RCC 7860 (cell line): ENCODE measurements around the gene STARD3.

ENCODE experiments used
- DNase-seq: peaks from one replicate; pipeline ENCODE4 v3.0.0-alpha.2; 2015; ENCODE audit warnings: low spot score
- FAIRE-seq: peaks from 2 replicates; lab custom pipeline; 2012; peaks lifted over from hg19 to GRCh38; lab: Jason Lieb, UNC

The STARD3 gene

DNA sequence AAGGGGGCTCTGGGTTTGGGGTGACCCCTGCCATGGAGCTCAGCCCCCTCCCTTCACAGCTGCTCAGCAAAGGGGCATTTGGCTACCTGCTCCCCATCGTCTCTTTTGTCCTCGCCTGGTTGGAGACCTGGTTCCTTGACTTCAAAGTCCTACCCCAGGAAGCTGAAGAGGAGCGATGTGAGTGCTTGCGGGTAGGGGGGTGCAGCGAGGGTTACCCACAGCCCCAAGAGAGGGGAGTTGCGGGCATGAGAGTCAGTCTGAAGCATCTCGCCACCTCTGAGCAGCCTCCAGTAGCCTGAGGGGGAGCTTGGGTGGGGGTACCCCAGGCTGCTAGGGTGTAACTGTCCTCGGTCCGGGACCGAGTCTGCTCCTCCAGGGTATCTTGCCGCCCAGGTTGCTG, 21.4 kb downstream of the STARD3 start:
- no peak for FAIRE-seq

DNA sequence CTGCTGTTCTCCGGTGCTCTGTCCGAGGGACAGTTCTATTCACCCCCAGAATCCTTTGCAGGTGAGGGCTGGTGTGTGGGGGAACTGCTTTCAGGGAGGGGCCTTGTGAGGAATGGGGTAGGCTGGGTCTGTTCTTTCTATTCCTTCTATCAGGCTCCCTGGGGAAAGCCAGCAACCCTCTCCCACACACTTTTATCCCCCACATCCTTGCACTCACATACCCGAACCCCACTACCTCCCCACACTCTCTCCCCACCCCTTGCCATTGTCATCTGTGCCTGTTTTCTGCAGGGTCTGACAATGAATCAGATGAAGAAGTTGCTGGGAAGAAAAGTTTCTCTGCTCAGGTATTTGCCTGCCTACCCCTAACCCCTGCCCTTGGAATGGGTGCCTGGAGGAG, 21.8 kb downstream of the STARD3 start:
- FAIRE-seq (no peak), DNase-seq (no peak)

More for the DNA sequence above, 21.4 kb downstream of the STARD3 start:
- DNase-seq, result no peak

DNA sequence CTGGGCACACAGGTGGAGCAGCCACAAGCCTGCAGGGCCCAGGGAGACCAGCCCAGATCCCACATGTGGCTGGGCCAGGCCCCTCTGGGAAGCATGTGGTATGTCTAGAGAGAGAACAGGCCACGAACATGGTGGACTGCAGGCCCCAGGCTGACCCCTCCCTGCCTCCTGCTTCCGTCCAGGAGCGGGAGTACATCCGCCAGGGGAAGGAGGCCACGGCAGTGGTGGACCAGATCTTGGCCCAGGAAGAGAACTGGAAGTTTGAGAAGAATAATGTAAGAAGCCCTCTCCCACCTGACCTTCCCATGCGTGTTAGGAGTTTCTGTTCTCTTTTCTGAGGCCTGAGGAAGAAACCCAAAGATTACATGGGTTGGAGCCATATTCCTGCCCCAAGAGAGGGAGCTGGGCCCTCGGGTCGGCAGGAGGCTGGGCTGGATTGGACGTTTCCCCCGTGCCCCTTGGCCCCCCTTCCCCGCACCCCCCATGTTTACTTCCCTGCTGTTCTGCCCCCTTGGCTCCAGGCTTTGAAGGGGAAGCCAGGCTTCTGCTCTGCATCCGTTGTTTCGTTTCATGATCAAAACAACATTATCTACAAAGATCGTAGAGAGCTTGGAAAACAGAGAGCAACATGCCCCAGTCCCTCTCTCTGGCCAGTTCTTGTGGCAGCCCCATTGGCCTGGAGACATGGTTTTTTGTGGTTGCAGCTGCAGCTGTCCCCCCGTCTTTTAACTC, 22.5 kb downstream of the STARD3 start:
- DNase-seq, result no peak
- no peak for FAIRE-seq

DNA sequence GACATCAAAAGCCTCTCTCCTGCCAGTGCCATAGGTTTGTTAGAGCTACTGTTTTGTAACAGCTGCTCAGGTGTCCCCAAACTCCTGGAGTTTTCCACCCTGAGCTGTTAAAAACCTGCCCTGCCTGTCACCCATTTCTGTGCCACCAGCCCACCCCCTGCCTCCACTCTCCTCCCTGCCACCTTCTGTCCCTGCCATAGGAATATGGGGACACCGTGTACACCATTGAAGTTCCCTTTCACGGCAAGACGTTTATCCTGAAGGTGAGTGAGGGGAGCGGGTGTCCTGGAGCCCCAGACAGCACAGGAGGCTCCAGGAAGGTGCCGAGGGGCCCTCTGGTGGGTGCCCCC, 23.0 kb downstream of the STARD3 start:
- DNase-seq (no peak), FAIRE-seq (no peak)

DNA sequence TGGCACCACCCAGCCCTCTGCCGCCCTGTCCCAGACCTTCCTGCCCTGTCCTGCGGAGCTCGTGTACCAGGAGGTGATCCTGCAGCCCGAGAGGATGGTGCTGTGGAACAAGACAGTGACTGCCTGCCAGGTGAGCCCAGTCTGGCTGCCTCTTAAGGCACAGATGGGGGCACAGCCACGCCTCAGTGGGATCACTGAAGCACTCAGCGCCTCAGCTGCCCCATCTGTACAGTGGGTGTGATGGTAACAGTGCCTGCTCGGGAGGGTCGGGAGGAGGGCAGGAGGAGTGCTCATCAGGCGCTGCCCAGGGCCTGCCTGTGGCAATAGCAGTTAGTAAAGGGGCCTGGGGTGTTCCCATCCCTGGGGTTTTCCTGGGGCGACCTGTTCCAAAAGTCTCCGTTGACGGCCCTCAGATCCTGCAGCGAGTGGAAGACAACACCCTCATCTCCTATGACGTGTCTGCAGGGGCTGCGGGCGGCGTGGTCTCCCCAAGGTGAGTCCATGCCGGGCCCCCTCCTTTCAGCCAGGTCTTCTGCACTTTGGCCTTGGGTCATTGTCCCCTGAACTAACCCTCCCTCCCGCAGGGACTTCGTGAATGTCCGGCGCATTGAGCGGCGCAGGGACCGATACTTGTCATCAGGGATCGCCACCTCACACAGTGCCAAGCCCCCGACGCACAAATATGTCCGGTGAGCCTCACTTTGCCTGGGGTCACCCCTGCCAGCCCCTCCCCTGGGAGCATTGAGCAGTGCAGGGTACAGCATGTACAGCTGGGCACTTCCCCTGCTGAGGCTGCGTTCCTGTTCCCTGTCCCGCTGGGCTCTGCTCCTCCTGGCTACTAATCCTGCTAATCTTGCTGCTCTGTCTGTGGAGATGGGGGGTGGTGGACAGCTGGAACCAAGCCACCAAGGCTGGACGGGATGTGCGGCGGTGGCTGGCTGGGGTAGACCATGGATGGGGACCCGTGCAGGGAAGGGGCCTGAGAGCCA, 23.7 kb downstream of the STARD3 start:
- FAIRE-seq, result no peak
- DNase-seq, result no peak

DNA sequence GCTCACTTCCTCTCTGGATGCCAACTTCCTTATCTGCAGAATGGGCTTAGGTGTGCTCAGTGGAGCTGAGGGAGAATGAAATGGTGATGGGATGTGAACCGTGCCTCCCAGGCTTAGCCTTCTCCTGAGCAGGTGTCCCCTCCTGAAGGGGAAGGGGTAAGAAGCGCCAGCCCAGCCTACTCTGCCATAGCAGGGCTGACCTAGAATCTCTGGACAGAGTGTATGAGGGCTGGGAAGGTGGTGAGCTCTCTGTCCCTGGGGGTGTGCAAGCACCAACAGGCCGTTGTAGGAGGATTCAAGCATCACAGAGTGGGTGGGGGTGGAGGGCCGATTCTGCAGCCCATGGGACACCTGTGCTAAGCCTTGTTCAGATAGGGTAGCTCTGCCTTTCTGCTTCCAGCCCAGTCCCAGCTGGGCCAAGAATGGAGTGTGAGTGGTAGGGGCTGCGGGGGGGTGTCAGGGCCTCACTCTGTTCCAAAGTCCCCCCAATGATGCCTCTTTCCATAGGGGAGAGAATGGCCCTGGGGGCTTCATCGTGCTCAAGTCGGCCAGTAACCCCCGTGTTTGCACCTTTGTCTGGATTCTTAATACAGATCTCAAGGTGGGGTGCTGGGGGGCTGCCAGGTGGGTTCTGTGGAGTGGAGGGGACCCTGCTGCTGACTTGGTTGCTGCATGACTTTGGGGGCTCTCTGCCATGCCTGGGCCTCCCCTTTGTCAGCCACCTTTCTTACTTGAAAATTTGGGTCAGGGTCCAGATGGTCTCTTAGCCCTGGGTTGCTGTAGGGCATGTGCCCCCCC, 25.0 kb downstream of the STARD3 start:
- no peak for FAIRE-seq
- no peak for DNase-seq

DNA sequence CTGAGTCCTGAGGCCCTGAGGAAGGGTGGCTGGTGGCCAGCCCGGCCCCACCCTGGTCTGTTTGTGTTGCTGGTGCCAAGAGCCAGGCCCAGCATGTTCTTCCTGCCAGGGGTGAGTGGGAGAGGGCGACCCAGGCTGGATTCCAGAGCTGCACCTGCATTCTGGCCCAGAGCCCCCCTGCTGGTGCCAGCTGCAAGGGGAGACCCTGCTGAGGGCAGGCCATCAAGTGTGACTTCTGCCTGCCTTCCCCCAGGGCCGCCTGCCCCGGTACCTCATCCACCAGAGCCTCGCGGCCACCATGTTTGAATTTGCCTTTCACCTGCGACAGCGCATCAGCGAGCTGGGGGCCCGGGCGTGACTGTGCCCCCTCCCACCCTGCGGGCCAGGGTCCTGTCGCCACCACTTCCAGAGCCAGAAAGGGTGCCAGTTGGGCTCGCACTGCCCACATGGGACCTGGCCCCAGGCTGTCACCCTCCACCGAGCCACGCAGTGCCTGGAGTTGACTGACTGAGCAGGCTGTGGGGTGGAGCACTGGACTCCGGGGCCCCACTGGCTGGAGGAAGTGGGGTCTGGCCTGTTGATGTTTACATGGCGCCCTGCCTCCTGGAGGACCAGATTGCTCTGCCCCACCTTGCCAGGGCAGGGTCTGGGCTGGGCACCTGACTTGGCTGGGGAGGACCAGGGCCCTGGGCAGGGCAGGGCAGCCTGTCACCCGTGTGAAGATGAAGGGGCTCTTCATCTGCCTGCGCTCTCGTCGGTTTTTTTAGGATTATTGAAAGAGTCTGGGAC, 25.8 kb downstream of the STARD3 start:
- FAIRE-seq (no peak), DNase-seq (no peak)

DNA sequence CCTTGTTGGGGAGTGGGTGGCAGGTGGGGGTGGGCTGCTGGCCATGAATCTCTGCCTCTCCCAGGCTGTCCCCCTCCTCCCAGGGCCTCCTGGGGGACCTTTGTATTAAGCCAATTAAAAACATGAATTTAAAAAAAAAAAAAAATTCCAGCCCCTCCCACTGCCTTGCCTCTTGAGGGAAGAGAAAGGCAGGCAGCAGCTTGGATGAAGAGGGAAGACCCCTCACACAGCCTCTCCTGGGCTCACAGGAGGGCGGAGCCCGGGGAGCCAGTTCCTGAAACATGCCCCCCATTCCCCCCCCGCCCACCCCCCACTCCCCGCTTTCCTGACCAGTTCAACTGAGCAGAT, 26.4 kb downstream of the STARD3 start:
- DNase-seq (no peak), FAIRE-seq (no peak)

DNA sequence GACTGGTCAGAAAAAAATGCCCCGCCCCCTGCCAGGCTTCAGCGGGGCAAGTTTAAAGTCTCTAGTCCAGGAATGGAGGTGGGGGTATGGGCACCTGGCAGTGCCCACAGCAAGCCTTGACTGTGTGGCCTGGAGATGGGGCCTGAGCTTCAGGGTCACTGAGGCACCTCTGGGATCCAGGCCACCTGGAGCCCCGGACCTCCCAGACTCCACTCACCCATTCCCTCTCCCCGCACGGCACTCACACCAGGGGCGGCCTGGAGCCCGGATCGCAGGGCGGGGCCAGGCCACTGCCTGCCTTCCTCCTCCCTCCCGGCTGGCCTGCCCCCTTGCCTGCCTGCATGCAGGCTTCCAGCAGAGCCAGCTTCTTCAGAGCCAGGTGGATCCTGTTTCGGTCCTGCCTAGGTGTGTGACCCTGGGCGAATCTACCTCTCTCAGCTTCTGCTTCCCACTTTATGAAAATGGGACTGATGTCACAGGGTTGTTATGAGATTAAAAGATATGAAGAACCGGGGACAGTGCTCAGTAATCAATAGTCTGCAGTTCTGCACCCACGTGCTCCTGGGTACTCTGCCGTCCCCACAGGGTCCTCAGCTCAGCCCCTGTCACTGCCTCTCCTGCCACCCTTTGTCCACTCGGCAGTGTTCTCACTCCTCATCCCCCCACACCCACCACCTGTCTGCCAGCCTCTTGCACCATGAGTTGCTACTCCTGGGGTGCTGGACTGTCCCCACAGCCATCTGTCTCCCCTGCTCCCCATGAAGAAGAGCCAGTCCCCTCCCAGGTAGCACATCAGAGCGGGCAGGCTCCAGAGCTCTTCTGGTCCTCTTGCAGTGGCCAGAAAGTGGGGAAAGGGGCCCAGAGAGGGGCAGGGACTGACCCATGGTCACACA, 27.0 kb downstream of the STARD3 start:
- FAIRE-seq (no peak), DNase-seq (no peak)

DNA sequence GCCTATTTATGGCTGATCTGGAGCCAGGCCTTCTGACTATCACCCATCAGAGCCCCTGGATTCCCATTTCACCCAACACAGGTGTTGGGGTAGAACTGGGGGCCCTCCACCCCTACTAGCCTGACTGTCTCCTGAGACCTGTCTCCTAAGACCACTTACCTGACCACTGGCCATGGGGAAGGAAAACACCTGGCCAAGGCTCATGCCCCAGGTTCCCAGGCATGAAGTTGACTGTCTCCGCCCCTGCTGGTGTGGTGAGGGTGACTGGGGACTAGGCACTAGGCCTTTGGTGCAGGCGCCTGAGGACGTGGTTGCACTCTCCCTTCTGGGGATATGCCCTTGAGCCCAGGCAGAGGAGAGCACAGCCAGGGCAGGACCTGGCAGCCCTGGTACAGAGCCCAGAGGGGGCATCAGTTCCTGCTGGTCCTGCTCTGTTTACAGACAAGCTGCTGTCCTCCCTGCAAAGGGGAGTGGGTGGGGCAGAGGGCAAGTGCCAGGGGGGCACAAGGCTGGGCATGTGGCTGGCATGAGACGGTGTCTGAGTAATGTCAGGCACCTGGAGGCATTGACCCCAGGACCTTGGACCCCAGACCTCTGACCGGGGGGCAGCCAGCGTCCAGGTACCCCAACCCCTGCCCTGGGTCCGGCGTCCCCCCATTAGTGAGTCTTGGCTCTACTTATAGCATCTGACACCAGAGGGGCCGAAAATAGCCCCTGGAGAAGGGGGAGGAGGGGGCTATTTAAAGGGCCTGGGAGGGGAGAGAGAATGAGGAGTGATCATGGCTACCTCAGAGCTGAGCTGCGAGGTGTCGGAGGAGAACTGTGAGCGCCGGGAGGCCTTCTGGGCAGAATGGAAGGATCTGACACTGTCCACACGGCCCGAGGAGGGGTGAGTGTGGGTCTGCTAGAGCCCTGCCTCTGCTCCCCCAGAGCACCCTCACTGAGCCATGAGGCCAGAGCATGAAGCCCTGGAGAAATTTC, 27.9 kb downstream of the STARD3 start, which contains the start of gene TCAP:
TSS of gene TCAP (plus strand) at position 769 of the 981 bp plus-strand sequence. CDS start at position 780, 11 bp downstream.
- no peak for DNase-seq

DNA sequence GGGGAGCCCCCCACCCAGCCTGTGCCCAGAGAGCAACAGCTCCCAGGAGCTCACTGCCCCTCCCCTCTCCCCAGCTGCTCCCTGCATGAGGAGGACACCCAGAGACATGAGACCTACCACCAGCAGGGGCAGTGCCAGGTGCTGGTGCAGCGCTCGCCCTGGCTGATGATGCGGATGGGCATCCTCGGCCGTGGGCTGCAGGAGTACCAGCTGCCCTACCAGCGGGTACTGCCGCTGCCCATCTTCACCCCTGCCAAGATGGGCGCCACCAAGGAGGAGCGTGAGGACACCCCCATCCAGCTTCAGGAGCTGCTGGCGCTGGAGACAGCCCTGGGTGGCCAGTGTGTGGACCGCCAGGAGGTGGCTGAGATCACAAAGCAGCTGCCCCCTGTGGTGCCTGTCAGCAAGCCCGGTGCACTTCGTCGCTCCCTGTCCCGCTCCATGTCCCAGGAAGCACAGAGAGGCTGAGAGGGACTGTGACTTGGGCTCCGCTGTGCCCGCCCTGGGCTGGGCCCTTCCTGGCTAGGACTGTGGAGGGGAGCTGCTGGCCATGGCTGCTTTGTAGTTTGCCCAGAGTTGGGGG, 28.8 kb downstream of the STARD3 start:
- DNase-seq (no peak), FAIRE-seq (no peak)

More for the DNA sequence above, 27.9 kb downstream of the STARD3 start, which contains the start of gene TCAP:
- no peak for FAIRE-seq

DNA sequence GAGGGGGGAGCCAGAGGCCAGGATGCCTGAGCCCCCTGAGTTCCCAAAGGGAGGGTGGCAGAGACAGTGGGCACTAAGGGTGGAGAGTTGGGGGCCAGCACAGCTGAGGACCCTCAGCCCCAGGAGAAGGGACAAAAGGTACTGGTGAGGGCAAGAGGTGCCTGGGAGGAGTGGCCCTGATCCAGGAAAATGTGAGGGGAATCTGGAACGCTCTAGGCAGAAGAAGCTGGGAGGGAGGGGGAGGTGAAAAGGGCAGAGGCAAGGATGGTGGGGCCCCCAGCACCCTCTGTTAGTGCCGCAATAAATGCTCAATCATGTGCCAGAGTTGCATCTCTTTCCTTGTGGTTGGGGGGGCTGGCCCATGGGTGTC, 29.3 kb downstream of the STARD3 start:
- DNase-seq, result no peak

DNA sequence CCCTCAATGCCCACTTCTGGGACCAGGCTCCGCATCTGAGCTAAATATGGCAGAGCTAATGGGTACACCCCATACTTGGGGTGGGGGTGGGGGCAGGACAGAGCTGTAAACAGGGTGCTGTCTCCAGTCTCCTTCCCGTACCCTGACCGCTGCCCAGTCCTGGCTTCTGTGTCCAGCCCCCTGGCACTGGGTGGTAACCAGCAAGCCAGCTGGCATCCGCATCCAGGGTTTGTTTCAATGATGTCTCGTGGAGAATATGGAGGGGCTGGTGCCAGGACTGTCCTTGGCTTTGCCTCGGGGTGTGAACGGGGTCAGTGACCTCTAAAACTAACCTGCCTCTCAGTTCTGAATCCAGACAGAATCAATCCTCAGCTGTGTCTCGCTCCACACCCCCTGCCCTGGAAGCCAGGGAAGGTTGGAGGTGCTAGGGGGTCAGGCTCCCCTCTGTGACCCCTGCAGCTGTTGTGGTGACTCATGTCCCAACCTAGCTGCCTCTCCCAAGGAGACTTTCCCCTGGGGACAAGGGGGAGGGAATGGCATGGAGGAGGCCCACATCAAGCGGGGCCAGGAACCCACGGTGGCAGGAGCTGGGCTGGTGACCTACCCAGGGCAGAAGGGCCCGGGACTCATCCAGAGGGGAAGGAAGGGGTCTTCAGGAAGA, 29.8 kb downstream of the STARD3 start:
- FAIRE-seq, result no peak
- no peak for DNase-seq

More for the DNA sequence above, 29.3 kb downstream of the STARD3 start:
- FAIRE-seq, result no peak

DNA sequence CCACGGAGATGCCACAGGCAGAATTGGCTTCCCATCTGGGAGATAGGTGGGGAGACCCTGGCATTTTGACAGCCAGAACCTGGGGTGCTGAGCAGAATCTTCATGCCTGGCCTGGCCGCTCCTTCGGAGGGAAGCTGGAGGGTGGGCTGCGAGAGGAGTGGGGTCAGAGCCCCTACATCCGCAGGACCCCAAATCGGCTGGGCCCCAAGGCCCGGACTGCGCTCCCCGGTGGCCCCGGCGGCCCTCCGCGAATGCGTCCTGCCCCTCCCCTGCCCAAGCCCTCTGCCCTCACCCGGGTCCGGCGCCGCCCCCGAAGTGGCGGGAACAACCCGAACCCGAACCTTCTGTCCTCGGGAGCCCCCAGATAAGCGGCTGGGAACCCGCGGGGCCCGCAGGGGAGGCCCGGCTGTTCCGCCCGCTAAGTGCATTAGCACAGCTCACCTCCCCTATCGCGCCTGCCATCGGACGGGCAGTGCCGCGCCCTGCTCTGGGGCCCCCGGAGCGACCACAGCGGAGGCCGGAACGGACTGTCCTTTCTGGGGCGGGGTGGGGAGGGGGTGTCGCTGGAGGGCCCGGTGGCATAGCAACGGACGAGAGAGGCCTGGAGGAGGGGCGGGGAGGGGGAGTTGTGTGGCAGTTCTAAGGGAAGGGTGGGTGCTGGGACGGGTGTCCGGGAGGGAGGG, 30.5 kb downstream of the STARD3 start:
- FAIRE-seq (no peak), DNase-seq (no peak)

DNA sequence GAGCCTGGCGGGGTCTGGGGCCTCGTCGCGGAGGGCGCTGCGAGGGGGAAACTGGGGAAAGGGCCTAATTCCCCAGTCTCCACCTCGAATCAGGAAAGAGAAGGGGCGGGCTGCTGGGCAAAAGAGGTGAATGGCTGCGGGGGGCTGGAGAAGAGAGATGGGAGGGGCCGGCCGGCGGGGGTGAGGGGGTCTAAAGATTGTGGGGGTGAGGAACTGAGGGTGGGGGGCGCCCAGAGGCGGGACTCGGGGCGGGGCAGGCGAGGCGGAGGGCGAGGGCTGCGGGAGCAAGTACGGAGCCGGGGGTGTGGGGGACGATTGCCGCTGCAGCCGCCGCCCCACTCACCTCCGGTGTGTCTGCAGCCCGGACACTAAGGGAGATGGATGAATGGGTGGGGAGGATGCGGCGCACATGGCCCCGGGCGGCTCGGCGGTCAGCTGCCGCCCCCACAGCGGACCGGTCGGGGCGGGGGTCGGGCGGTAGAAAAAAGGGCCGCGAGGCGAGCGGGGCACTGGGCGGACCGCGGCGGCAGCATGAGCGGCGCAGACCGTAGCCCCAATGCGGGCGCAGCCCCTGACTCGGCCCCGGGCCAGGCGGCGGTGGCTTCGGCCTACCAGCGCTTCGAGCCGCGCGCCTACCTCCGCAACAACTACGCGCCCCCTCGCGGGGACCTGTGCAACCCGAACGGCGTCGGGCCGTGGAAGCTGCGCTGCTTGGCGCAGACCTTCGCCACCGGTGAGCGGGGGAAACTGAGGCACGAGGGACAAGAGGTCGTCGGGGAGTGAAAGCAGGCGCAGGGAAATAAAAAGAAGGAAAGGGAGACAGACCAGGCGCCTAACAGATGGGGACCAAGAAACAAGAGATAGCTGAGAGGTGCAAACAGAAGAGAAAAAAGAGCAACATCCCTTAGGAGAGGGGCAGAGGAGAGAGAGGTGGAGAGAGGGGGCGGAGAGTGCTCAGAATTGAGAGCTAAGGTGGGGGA, 31.3 kb downstream of the STARD3 start, which contains the start of gene PNMT:
TSS of gene PNMT (plus strand) at position 509 of the 980 bp plus-strand sequence. CDS start at position 532, 23 bp downstream.
- DNase-seq (no peak), FAIRE-seq (no peak)
